GM21526 (cell line): ENCODE measurements around the gene OR4C11.

Experiments used
- ATAC-seq: cut with Tn5 transposase; IDR thresholded peaks from one replicate; pipeline ENCODE4 v1.9.1; 2021; ENCODE audit warnings: moderate library complexity; ENCODE audit not compliant: unreplicated experiment, low FRiP score

Gene OR4C11

GRCh38 chr11:55607545-55607944 is at the start of gene OR4C11:
Gene OR4C11 (minus strand): TSS chr11:55607645. CDS start chr11:55604373, 3,272 bp downstream.
- no peak for ATAC-seq

GRCh38 chr11:55655096-55655495 is 47.7 kb upstream of the OR4C11 start:
- no peak for ATAC-seq

DNA sequence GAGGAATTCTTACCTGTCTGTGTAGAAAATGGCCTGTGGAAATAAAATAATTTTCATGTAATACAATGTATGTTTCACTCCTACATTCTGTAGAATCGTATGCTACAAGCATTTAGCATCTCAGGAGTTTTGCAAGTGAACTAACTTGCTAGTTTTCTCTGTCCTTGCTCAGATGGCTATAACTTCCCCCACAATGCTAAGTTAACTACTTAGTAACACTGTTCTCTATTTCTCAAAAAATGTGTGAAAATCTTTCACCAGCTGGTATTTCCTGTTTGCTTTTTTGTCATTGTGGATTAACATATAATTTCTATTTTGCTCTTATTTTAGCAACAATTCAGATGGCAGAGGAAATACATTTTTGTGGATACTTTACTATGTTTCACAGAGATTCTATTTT is 45.1 kb upstream of the OR4C11 start:
- ATAC-seq: no peak

DNA sequence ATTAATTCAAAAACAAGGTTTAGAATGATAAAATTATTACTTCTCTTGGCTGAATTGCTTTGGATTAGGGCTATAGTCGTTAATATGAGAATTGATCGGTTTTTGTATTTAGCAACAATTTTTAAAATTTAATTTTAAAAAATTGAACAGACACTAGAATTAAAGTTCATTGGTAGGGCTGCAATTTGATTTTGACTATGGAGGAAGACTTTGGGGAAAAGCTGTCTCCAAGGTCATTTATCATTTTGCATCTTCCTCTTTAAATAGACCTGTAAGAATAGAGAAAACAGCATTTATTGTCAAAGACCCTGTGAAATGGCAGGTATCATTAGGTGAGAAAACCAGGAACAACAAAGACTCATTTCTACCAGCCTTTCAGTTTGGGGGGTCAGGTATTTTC is 40.6 kb upstream of the OR4C11 start, which contains the start of gene OR4S2:
OR4S2 (plus strand) TSS at position 301 of the 400 bp plus-strand sequence. CDS start 2,577 bp downstream, outside the sequence.
- ATAC-seq: no peak

- ATAC-seq: no peak
These were observed 27.4 kb upstream of the OR4C11 start, which contains the start of gene OR4P4 for GRCh38 chr11:55634813-55635212. Gene OR4P4 (plus strand): TSS chr11:55635113.

GRCh38 chr11:55624531-55624930 is 17.1 kb upstream of the OR4C11 start:
- ATAC-seq: no peak

GRCh38 chr11:55572548-55572947 is 34.9 kb downstream of the OR4C11 start:
- no peak for ATAC-seq

- ATAC-seq: no peak
These were observed 35.6 kb downstream of the OR4C11 start, which contains the start of gene OR4C16 for GRCh38 chr11:55571828-55572227. Gene OR4C16 (plus strand): TSS chr11:55572128. CDS start chr11:55572128, 0 bp downstream.

DNA sequence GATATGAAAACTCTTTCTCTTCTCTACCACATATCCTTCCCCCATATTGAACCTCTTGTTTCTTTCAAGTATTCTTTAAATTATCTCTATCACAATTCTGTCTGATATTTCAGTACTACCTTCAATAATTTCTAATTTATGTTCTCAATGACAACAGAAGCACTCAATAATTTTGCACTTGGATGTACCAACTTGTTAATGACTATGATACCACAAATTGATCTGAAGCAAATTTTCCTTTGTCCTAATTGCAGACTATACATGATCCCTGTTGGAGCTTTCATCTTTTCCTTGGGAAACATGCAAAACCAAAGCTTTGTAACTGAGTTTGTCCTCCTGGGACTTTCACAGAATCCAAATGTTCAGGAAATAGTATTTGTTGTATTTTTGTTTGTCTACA is 53.3 kb downstream of the OR4C11 start, which contains the start of gene OR4C15:
OR4C15 (plus strand) TSS at position 301 of the 400 bp plus-strand sequence; CDS start at position 301, 0 bp downstream.
- ATAC-seq: no peak
